Measurements from ENCODE around the gene GALNT11. TPM values are rescaled to one million over a fixed set of nuclear protein-coding genes. Genes with fewer than 3 reads are reported as not detected.

GALNT11 gene
- total and polyA plus RNA-seq, 4 donors = 22.7 to 64.2 (median 35.4) TPM

GRCh38 chr7:152137476-152138025, 112.1 kb downstream of the GALNT11 start:
- no peak overlapping the region for H3K9ac ChIP-seq (ENCODE audit: insufficient read depth in 1 of 2, low read length in 2 of 2)
- peaks cover 0 to 5% (median 0%) of the 10 kb centered on the region in 5 donors for H3K4me1 ChIP-seq (ENCODE audit: control insufficient read depth in 5 of 5, insufficient read depth in 5 of 5, low read length in 5 of 5)
- H3K4me3 ChIP-seq = no peak overlapping the region
- H3K27me3 ChIP-seq (ENCODE audit: control insufficient read depth in 3 of 3, insufficient read depth in 3 of 3, low read length in 2 of 3) = no peaks in the 10 kb centered on the region
- DNase-seq (peak in 1 of 3 donors; percentile 34), ATAC-seq (ENCODE audit: insufficient read depth, low FRiP score) (no peak)
- 69 to 72% methylated on average over 7 of the region's 7 CpGs for WGBS, 2 donors
- H3K36me3 ChIP-seq (ENCODE audit: control insufficient read depth in 4 of 4, insufficient read depth in 4 of 4, low read length in 4 of 4) = peaks cover 21 to 37% (median 32%) of the 10 kb centered on the region in 4 donors
- peak overlapping the region in 1 of 2 donors; percentile 6 for H3K27ac ChIP-seq (ENCODE audit: low read depth in 1 of 2, low read length in 1 of 2)
- H3K9me3 ChIP-seq (ENCODE audit: control insufficient read depth in 4 of 4, insufficient read depth in 3 of 4, low read length in 3 of 4) = peaks cover 0 to 1% (median 0%) of the 10 kb centered on the region in 4 donors
- TF ChIP-seq, protein P1, sequence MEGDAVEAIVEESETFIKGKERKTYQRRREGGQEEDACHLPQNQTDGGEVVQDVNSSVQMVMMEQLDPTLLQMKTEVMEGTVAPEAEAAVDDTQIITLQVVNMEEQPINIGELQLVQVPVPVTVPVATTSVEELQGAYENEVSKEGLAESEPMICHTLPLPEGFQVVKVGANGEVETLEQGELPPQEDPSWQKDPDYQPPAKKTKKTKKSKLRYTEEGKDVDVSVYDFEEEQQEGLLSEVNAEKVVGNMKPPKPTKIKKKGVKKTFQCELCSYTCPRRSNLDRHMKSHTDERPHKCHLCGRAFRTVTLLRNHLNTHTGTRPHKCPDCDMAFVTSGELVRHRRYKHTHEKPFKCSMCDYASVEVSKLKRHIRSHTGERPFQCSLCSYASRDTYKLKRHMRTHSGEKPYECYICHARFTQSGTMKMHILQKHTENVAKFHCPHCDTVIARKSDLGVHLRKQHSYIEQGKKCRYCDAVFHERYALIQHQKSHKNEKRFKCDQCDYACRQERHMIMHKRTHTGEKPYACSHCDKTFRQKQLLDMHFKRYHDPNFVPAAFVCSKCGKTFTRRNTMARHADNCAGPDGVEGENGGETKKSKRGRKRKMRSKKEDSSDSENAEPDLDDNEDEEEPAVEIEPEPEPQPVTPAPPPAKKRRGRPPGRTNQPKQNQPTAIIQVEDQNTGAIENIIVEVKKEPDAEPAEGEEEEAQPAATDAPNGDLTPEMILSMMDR (IDR thresholded peaks at IDR 0.05; ENCODE audit: control extremely low read depth, extremely low read depth) = no peak

GRCh38 chr7:152140067-152140466, 114.6 kb downstream of the GALNT11 start:
- ATAC-seq (ENCODE audit: insufficient read depth, low FRiP score) = no peak
- DNase-seq = no peak
- peaks cover 0 to 1% (median 0%) of the 10 kb centered on the region in 4 donors for H3K9me3 ChIP-seq (ENCODE audit: control insufficient read depth in 4 of 4, insufficient read depth in 3 of 4, low read length in 3 of 4)
- peaks cover 0 to 5% (median 0%) of the 10 kb centered on the region in 5 donors for H3K4me1 ChIP-seq (ENCODE audit: control insufficient read depth in 5 of 5, insufficient read depth in 5 of 5, low read length in 5 of 5)
- no peak overlapping the region for H3K9ac ChIP-seq (ENCODE audit: insufficient read depth in 1 of 2, low read length in 2 of 2)
- H3K36me3 ChIP-seq (ENCODE audit: control insufficient read depth in 4 of 4, insufficient read depth in 4 of 4, low read length in 4 of 4) = peaks cover 33 to 49% (median 38%) of the 10 kb centered on the region in 4 donors
- H3K27me3 ChIP-seq (ENCODE audit: control insufficient read depth in 3 of 3, insufficient read depth in 3 of 3, low read length in 2 of 3) = no peaks in the 10 kb centered on the region
- no peak overlapping the region for H3K4me3 ChIP-seq
- WGBS, 2 donors = 96 to 98% methylated on average over 4 of the region's 4 CpGs
- TF ChIP-seq, protein P1 (IDR thresholded peaks at IDR 0.05; ENCODE audit: control extremely low read depth, extremely low read depth) = no peak
- H3K27ac ChIP-seq (ENCODE audit: low read depth in 1 of 2, low read length in 1 of 2) = no peak overlapping the region

GRCh38 chr7:152140560-152140959, 115.1 kb downstream of the GALNT11 start:
- Histone ChIP-seq H3K9ac (ENCODE audit: insufficient read depth in 1 of 2, low read length in 2 of 2) (no peak overlapping the region), H3K36me3 (ENCODE audit: control insufficient read depth in 4 of 4, insufficient read depth in 4 of 4, low read length in 4 of 4) (peaks cover 33 to 50% (median 39%) of the 10 kb centered on the region in 4 donors), H3K4me3 (no peak overlapping the region), H3K27me3 (ENCODE audit: control insufficient read depth in 3 of 3, insufficient read depth in 3 of 3, low read length in 2 of 3) (no peaks in the 10 kb centered on the region), H3K27ac (ENCODE audit: low read depth in 1 of 2, low read length in 1 of 2) (no peak overlapping the region), H3K4me1 (ENCODE audit: control insufficient read depth in 5 of 5, insufficient read depth in 5 of 5, low read length in 5 of 5) (peaks cover 0 to 5% (median 0%) of the 10 kb centered on the region in 5 donors), H3K9me3 (ENCODE audit: control insufficient read depth in 4 of 4, insufficient read depth in 3 of 4, low read length in 3 of 4) (peaks cover 0 to 1% (median 0%) of the 10 kb centered on the region in 4 donors)
- ATAC-seq (ENCODE audit: insufficient read depth, low FRiP score) = no peak
- TF ChIP-seq, protein P1 (IDR thresholded peaks at IDR 0.05; ENCODE audit: control extremely low read depth, extremely low read depth) = no peak
- WGBS, 2 donors = 95 to 97% methylated on average over 2 of the region's 2 CpGs
- DNase-seq = no peak

All from lung (tissue), 12 donors.